ENCODE data around the gene KRT74. TPM values are rescaled to one million over a fixed set of nuclear protein-coding genes. Genes with fewer than 3 reads are reported as not detected.

The KRT74 gene
- total and polyA plus RNA-seq, 2 of the 8 experiments (the other 6 are each of a cell fraction or from before 2014, with no cell fraction given), result not detected

GRCh38 chr12:52573743-52574142 lies at the start of gene KRT74 (continued):
- no peak for TF ChIP-seq NANOG (IDR thresholded peaks at IDR 0.05; ENCODE audit: insufficient read depth, low read depth, low read length, poor library complexity, severe bottlenecking)
- TF ChIP-seq CBX8 (IDR thresholded peaks at IDR 0.05; ENCODE audit: borderline replicate concordance, low read depth, low read length), result no peak
- TF ChIP-seq ATF2 (IDR thresholded peaks at IDR 0.05; ENCODE audit: low read length), result no peak
- no peak for TF ChIP-seq POLR2A (IDR thresholded peaks at IDR 0.05; ENCODE audit: control extremely low read depth in 1 of 2, low read depth in 2 of 2, low read length in 2 of 2)
- TF ChIP-seq FOSL1 (IDR thresholded peaks at IDR 0.05; ENCODE audit: insufficient read depth, low read depth, low read length), result no peak
